KOPT-K1 (cell line): ENCODE results near the gene PPP2CA.

Experiments
- H3K27ac ChIP-seq: fragments of 200-600 bp; sonication (generic); 2 replicates; pipeline ENCODE4 v1.5.1; 2016; ENCODE audit warnings: antibody characterized with exemption, mild to moderate bottlenecking, low read depth, low read length; ENCODE audit not compliant: poor library complexity, severe bottlenecking
- H3K36me3 ChIP-seq: fragments of 200-600 bp; sonication (generic); 2 replicates; pipeline ENCODE4 v1.5.1; 2017; ENCODE audit warnings: antibody characterized with exemption, mild to moderate bottlenecking, low read length, moderate library complexity; ENCODE audit not compliant: insufficient read depth
- H3K9me3 ChIP-seq: fragments of 200-600 bp; sonication (generic); 2 replicates; pipeline ENCODE4 v1.5.1; 2017; ENCODE audit warnings: antibody characterized with exemption, low read length, mild to moderate bottlenecking; ENCODE audit not compliant: insufficient read depth, poor library complexity, severe bottlenecking

PPP2CA gene

GRCh38 chr5:134249469-134250379 lies 23.9 kb upstream of the PPP2CA start:
- Histone ChIP-seq H3K36me3 (no peaks in the 10 kb centered on the region), H3K9me3 (no peaks in the 10 kb centered on the region), H3K27ac (no peak overlapping the region)

- H3K9me3 ChIP-seq, result no peaks in the 10 kb centered on the region
- H3K36me3 ChIP-seq, result no peaks in the 10 kb centered on the region
- no peak overlapping the region for H3K27ac ChIP-seq
Observed at GRCh38 chr5:134248256-134248655, 22.4 kb upstream of the PPP2CA start.

GRCh38 chr5:134247428-134248224 lies 21.8 kb upstream of the PPP2CA start:
- no peak overlapping the region for H3K27ac ChIP-seq
- no peaks in the 10 kb centered on the region for H3K36me3 ChIP-seq
- no peaks in the 10 kb centered on the region for H3K9me3 ChIP-seq

DNA sequence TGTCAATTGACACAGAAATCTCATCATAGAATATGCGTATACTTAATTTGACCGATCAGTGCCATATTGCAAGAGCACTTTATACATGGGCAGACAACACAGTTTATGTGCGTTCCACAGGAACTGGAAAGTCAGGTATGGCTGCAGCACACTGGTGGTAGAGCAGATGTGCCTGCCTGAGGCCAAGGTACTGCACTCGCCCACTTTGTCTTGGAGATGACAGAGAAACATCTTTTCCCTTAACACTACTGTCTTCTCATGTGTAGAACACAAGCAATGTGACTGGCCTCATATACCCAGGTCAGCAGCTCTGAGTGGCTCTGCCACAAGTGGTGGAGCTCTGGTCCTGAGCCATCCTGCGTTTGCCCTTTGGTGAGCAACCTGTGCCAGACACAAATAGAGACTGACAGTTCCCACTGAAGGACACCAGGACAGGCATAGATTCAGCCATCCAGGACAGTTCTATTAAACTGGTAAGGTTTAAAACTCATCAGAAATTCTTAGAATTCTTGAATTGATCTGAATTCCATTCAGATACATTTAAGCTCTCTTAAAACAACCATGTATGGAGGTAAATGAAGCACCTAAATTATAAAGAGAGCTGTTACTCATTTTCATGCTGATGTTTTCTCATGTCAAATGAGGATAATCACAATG lies 21.0 kb upstream of the PPP2CA start:
- Histone ChIP-seq H3K36me3 (no peaks in the 10 kb centered on the region), H3K27ac (no peak overlapping the region), H3K9me3 (no peaks in the 10 kb centered on the region)

DNA sequence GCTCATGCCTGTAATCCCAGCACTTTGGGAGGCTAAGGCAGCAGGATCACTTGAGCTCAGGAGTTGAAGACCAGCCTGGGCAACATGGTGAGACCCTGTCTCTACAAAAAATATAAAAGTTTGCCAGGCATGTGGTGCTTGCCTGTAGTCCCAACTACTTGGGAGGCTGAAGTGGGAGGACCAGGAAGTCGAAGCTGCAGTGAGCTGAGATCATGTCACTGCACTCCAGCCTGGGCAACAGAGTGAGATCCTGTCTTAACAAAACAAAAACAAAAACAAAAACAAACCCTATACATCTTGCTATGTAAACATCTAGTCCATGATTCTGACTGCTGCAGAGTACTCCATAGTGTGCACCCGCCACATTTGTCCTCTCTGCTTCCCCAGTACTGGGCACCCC lies 19.8 kb upstream of the PPP2CA start:
- H3K9me3 ChIP-seq, result no peaks in the 10 kb centered on the region
- no peak overlapping the region for H3K27ac ChIP-seq
- no peaks in the 10 kb centered on the region for H3K36me3 ChIP-seq

- no peaks in the 10 kb centered on the region for H3K9me3 ChIP-seq
- H3K36me3 ChIP-seq, result no peaks in the 10 kb centered on the region
- H3K27ac ChIP-seq, result no peak overlapping the region
Observed at GRCh38 chr5:134245101-134245604, 19.3 kb upstream of the PPP2CA start.

DNA sequence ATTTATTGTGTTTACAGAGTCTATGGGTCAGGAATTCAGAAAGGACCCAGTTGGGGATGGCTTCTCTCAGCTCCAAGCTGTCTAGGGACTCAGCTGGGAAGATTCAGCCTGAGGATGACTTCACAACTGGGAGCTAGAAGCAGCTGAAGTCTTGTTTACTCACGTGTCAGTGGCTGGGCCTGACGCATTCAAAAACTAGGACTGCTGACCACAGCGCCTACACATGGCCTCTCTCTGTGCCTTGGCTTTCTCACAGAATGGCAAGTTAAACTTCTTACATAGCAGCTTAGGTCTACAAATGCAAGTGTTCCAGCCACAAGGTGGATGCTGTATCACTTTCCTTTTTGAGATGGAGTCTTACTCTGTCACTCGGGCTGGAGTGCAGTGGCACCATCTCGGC lies 16.3 kb upstream of the PPP2CA start:
- H3K27ac ChIP-seq, result no peak overlapping the region
- H3K36me3 ChIP-seq, result no peaks in the 10 kb centered on the region
- H3K9me3 ChIP-seq, result no peaks in the 10 kb centered on the region

DNA sequence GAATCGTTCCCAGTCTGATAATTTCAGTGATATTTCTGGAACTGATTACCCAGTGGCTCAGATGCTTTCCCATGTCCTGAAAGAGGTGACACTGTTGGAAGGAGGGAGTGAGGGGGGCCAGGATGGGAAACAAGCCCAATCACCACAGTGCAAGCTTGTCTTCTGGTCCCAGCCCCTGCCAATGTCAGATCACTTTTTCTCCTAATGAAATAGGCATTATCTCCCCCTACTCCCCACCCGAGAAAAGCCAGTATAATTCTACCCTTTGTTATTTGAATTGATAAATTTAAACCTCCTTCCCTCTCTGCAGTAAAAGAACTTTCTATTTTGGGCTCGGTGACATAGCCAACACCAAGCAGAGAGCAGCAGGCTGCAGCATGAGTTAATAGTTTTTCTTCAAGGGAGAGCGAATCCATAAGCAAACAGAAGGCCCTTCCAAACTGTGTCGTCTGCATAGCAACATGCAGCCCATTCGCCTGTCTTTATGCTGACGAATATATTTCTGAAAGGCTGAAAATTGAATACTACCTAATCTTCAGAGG lies 14.6 kb upstream of the PPP2CA start:
- no peaks in the 10 kb centered on the region for H3K36me3 ChIP-seq
- H3K9me3 ChIP-seq, result no peaks in the 10 kb centered on the region
- H3K27ac ChIP-seq, result no peak overlapping the region

DNA sequence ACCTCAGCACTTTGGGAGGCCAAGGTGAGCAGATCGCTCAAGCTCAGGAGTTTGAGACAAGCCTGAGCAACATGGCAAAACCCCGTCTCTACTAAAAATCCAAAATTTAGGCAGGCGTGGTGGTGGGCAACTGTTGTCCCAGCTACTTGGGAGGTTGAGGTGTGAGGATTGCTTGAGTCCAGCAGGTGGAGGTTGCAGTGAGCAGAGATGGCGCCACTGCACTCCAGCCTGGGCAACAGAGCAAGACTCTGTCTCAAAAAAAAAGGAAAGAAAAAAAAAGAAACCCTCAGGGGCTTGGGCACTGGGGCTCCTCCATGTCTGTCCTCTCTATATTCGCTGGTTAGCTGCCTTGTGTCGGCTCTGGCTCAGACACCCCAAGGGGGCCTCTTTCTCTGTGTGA lies 10.9 kb upstream of the PPP2CA start:
- Histone ChIP-seq H3K27ac (no peak overlapping the region), H3K9me3 (no peaks in the 10 kb centered on the region), H3K36me3 (no peaks in the 10 kb centered on the region)

GRCh38 chr5:134236318-134236717 lies 10.4 kb upstream of the PPP2CA start:
- Histone ChIP-seq H3K9me3 (no peaks in the 10 kb centered on the region), H3K27ac (no peak overlapping the region), H3K36me3 (no peaks in the 10 kb centered on the region)

DNA sequence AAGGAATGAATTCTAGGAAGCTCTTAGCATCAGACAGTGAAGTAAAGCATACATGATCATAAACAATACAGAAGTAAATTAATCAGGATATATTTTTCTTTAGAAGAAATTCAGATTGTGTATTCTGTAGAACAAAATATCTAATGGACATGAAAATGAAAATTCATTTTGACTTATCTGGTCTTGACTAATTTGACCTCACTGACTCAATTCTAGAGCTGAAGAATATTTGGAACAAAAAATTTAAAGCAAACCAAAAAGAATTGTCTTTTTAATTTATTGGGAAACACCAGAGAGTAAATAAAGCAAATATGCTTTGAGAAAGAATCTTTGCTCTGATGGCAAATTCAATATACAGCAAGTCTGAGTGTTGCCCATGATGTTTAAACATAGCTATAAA lies 2.8 kb upstream of the PPP2CA start:
- H3K27ac ChIP-seq, result no peak overlapping the region
- no peaks in the 10 kb centered on the region for H3K9me3 ChIP-seq
- H3K36me3 ChIP-seq, result peaks cover 12% of the 10 kb centered on the region

- H3K9me3 ChIP-seq, result no peaks in the 10 kb centered on the region
- no peak overlapping the region for H3K27ac ChIP-seq
- H3K36me3 ChIP-seq, result peaks cover 19% of the 10 kb centered on the region
Observed at GRCh38 chr5:134227776-134228175, 1.9 kb upstream of the PPP2CA start.

- Histone ChIP-seq H3K36me3 (peaks cover 24% of the 10 kb centered on the region), H3K27ac (peak overlapping the region; percentile 97), H3K9me3 (no peaks in the 10 kb centered on the region)
Observed at GRCh38 chr5:134227259-134227658, 1.4 kb upstream of the PPP2CA start.

DNA sequence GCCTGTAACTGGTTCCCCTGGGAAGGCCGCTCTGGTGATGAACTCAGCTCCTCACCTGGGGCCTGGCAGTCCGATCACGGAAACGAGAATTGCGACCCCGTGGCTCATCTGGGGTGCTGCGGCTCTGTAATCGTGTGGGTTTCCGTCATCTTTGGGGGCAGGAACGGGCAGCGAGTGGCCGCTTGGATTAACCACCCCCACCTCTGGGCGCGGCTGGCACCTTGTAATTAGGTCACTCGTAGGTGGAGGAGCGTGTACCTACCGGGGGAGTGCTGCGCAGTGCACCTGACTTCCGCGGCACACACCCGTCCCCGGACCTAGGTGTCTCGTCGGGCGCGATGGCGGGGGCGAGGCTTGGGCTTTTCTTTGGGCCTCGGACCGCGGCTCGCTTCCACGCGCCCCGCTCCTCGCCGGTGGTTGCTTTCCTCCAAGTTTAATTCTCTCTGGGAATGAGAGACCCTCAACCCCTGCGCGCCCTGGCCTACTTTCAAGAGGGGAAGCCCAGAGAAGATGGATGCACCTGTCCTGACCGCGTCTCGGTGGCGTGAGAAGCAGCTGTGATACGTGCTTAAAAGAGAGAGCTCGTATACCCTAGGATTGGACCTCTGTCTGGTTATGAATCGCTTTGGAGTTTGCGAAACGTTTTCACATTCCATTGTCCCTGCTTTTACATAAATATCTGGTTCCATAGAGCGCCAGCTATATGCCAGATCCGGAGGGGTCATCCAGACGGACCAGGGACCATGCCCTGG lies 744 bp upstream of the PPP2CA start:
- no peaks in the 10 kb centered on the region for H3K9me3 ChIP-seq
- H3K27ac ChIP-seq, result peak overlapping the region; percentile 97
- peaks cover 31% of the 10 kb centered on the region for H3K36me3 ChIP-seq
